ENCODE data around the gene SHISA4. TPM values are rescaled to one million over a fixed set of nuclear protein-coding genes. Genes with fewer than 3 reads are reported as not detected.

SHISA4 gene
- total and polyA plus RNA-seq, 2 of the 8 experiments (the other 6 are each of a cell fraction or from before 2014, with no cell fraction given) = 7.8 to 28.9 TPM

DNA sequence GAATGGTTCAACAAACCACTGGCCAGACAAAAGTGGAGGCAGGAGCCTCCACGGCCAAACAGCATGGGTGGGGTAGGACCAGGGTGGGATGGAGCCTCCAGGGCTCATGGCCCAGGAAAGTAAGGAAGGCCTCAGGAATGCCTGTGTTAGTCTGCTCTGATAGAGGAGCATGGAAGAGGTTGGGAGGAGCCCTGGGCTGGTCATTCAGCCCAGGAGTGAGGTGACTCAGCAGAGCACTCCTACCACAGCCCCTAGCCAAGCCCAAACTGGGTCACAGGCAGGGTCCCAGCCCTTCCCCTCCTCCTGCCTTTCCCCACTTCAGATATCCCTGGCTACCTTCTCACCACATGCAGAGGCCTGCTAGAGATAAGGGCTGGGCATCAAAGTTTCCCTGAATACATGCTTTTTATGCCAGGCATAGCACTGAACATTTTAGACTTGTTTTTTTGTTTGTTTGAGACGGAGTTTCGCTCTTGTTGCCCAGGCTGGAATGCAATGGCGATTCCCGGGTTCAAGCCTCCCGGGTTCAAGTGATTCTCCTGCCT lies 3.1 kb upstream of the SHISA4 start:
- DNase-seq (ENCODE audit: low read depth in 1 of 2, low spot score in 2 of 2) (no peak), FAIRE-seq (peak; percentile 7)
- 91% methylated on average over 6 of the region's 6 CpGs; no CpG with 5 or more reads in 1 of the 2 experiments for WGBS, 2 experiments (ENCODE audit: extremely low coverage in 1 of 2, insufficient coverage in 1 of 2, insufficient read length in 1 of 2, insufficient replicate concordance in 2 of 2, low coverage in 1 of 2, low lambda C conversion rate in 2 of 2, missing lambda C conversion rate in 1 of 2)
- H3K79me1 ChIP-seq (ENCODE audit: low read depth, low read length) = no peaks in the 10 kb centered on the region
- no peak overlapping the region for H4K91ac ChIP-seq (replicated peaks; ENCODE audit: insufficient read length, low read length)
- H3K14ac ChIP-seq (ENCODE audit: insufficient read length) = no peak overlapping the region
- no peak overlapping the region for H2BK120ac ChIP-seq (replicated peaks; ENCODE audit: low read depth, low read length)
- H2AK5ac ChIP-seq (ENCODE audit: low read depth, low read length) = no peak overlapping the region
- H4K5ac ChIP-seq (ENCODE audit: insufficient read length, low read depth, low read length) = no peak overlapping the region
- no peak overlapping the region for H3K4ac ChIP-seq (replicated peaks; ENCODE audit: insufficient read length, low read depth, low read length)
- no peak overlapping the region for H3K27ac ChIP-seq (ENCODE audit: low read depth, low read length)
- peaks cover 4 to 13% (median 7%) of the 10 kb centered on the region in 4 experiments for H3K4me1 ChIP-seq (replicated peaks in 1 of 4; ENCODE audit: control insufficient read depth in 3 of 4, insufficient read depth in 4 of 4, low read length in 3 of 4)
- H2BK20ac ChIP-seq (ENCODE audit: low read length) = no peak overlapping the region
- no peaks in the 10 kb centered on the region for H3K36me3 ChIP-seq (ENCODE audit: control insufficient read depth in 2 of 4, insufficient read depth in 4 of 4, low read length in 3 of 4)
- no peak overlapping the region for H2AFZ ChIP-seq (ENCODE audit: low read length)
- H2BK5ac ChIP-seq (ENCODE audit: low read depth, low read length) = 0 out of 2 replicates have a peak overlapping the region, but pooled peaks have one; percentile 30
- no peaks in the 10 kb centered on the region for H3K79me2 ChIP-seq (ENCODE audit: control insufficient read depth in 1 of 2, insufficient read depth in 2 of 2, low read length in 2 of 2)
- H3K9me3 ChIP-seq (ENCODE audit: insufficient read depth in 2 of 2, low read depth in 1 of 2, low read length in 1 of 2) = no peaks in the 10 kb centered on the region
- ChIA-PET POLR2A (ENCODE audit: partially characterized antibody) (interaction anchor here (1.5 to 8.1 kb wide), 2 partner anchors 8 to 60 kb away, joined by 4 to 117 read pairs; partner anchors contain the start of gene SHISA4), CTCF (ENCODE audit: partially characterized antibody) (interaction anchor here (1.3 to 14.8 kb wide), 5 partner anchors 6 to 87 kb away, joined by 3 to 244 read pairs (median 34); partner anchors contain the start of gene SHISA4)
- H4K20me1 ChIP-seq (replicated peaks in 1 of 2; ENCODE audit: control insufficient read depth in 1 of 2, insufficient read depth in 2 of 2, low read length in 2 of 2) = no peaks in the 10 kb centered on the region
- H4K8ac ChIP-seq (ENCODE audit: extremely low read depth, insufficient read depth, low read length) = no peak overlapping the region
- no peak overlapping the region for H2BK15ac ChIP-seq (ENCODE audit: low read length)
- no peak overlapping the region for H3K9ac ChIP-seq (replicated peaks in 1 of 4; ENCODE audit: extremely low read depth in 1 of 4, low read depth in 3 of 4, low read length in 3 of 4)
- H3K4me3 ChIP-seq (ENCODE audit: extremely low read depth in 1 of 4, insufficient read depth in 2 of 4, low read depth in 3 of 4, low read length in 4 of 4) = no peak overlapping the region
- no peak overlapping the region for H3K18ac ChIP-seq (ENCODE audit: extremely low read depth, low read length)
- H2BK12ac ChIP-seq (ENCODE audit: low read depth, low read length) = 0 out of 2 replicates have a peak overlapping the region, but pooled peaks have one; percentile 18
- peaks cover 14% of the 10 kb centered on the region; the same call in 1 of the 2 replicates for H3K23me2 ChIP-seq (ENCODE audit: low read depth, low read length)
- H3K56ac ChIP-seq (replicated peaks; ENCODE audit: insufficient read length, low read depth, low read length) = no peak overlapping the region
- H3K4me2 ChIP-seq (ENCODE audit: insufficient read depth in 1 of 2, low read depth in 2 of 2, low read length in 2 of 2) = no peak overlapping the region
- TF ChIP-seq, protein P1, sequence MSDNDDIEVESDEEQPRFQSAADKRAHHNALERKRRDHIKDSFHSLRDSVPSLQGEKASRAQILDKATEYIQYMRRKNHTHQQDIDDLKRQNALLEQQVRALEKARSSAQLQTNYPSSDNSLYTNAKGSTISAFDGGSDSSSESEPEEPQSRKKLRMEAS (IDR thresholded peaks at IDR 0.05) = no peak
- TF ChIP-seq CHD2 (IDR thresholded peaks at IDR 0.05; ENCODE audit: low read length) (no peak), KDM5A (IDR thresholded peaks at IDR 0.05; ENCODE audit: low read length) (no peak), MAFK (IDR thresholded peaks at IDR 0.05; ENCODE audit: low read depth, low read length) (peak; percentile 36; the same call in 1 of the 2 replicates)
- H3K23ac ChIP-seq (ENCODE audit: insufficient read length) = no peak overlapping the region
- peaks cover 0 to 10% (median 6%) of the 10 kb centered on the region in 4 experiments; a peak in 4 of 7 replicates for H3K27me3 ChIP-seq (replicated peaks in 1 of 4; ENCODE audit: control insufficient read depth in 3 of 4, extremely low read depth in 1 of 4, insufficient read depth in 3 of 4, low read length in 3 of 4)

Data from H1 (cell line).